Measurements from ENCODE around the gene PDE6A.
"Not testable (repeated sequence)": the region's sequence is repeated elsewhere in the genome, so short reads cannot be mapped to it uniquely, and the experiment has no call there.

Gene PDE6A

GRCh38 chr5:149883550-149883949 lies 61.0 kb downstream of the PDE6A start:
- H3K27ac ChIP-seq = no peak overlapping the region
- POLR2A ChIA-PET (ENCODE audit: low non-redundant PET) = no interaction called here
- CTCF ChIA-PET = no interaction called here

GRCh38 chr5:149882633-149883032 lies 62.0 kb downstream of the PDE6A start:
- DNase-seq (ENCODE audit: low spot score); CTCF ChIA-PET; POLR2A ChIA-PET (ENCODE audit: low non-redundant PET): not testable (repeated sequence)
- H3K27ac ChIP-seq = 0 out of 2 replicates have a peak overlapping the region, but pooled peaks have one; percentile 23

More at GRCh38 chr5:149883550-149883949, 61.0 kb downstream of the PDE6A start:
- no peak for TF ChIP-seq CTCF (conservative IDR thresholded peaks at IDR 0.05; ENCODE audit: low read depth)
- no peak for DNase-seq (ENCODE audit: low spot score)

- no peak for DNase-seq (ENCODE audit: low spot score)
- POLR2A ChIA-PET (ENCODE audit: low non-redundant PET) = no interaction called here
- no peak overlapping the region for H3K27ac ChIP-seq
- CTCF ChIA-PET = no interaction called here
- TF ChIP-seq CTCF (conservative IDR thresholded peaks at IDR 0.05; ENCODE audit: low read depth) = no peak
Observed at GRCh38 chr5:149881874-149882273, 62.7 kb downstream of the PDE6A start.

GRCh38 chr5:149881069-149881622 lies 63.4 kb downstream of the PDE6A start:
- ChIA-PET POLR2A (ENCODE audit: low non-redundant PET) (no interaction called here), CTCF (no interaction called here)
- no peak for TF ChIP-seq CTCF (conservative IDR thresholded peaks at IDR 0.05; ENCODE audit: low read depth)

GRCh38 chr5:149879593-149879992 lies 65.0 kb downstream of the PDE6A start:
- CTCF ChIA-PET = interaction anchor here (0.7 kb wide), 1 partner anchor 295 kb away, joined by 4 read pairs; no protein-coding TSS in a partner anchor
- H3K27ac ChIP-seq; POLR2A ChIA-PET (ENCODE audit: low non-redundant PET); DNase-seq (ENCODE audit: low spot score): not testable (repeated sequence)

More at GRCh38 chr5:149881069-149881622, 63.4 kb downstream of the PDE6A start:
- DNase-seq (ENCODE audit: low spot score) = no peak
- no peak overlapping the region for H3K27ac ChIP-seq

- ChIA-PET CTCF (interaction anchor here (0.6 to 0.8 kb wide), 3 partner anchors 143 to 190 kb away, joined by 3 to 8 read pairs (median 6); no protein-coding TSS in a partner anchor), POLR2A (ENCODE audit: low non-redundant PET) (no interaction called here)
- no peak for DNase-seq (ENCODE audit: low spot score)
- no peak for TF ChIP-seq CTCF (conservative IDR thresholded peaks at IDR 0.05; ENCODE audit: low read depth)
- no peak overlapping the region for H3K27ac ChIP-seq
Observed at GRCh38 chr5:149878371-149878770, 66.2 kb downstream of the PDE6A start.

- CTCF ChIA-PET = interaction anchor here (0.6 to 0.7 kb wide), 2 partner anchors 33 to 1010 kb away, joined by 3 read pairs; no protein-coding TSS in a partner anchor
- POLR2A ChIA-PET (ENCODE audit: low non-redundant PET) = interaction anchor here (0.7 kb wide), 1 partner anchor 12 kb away, joined by 3 read pairs; no protein-coding TSS in a partner anchor
- no peak for DNase-seq (ENCODE audit: low spot score)
- no peak overlapping the region for H3K27ac ChIP-seq
- TF ChIP-seq CTCF (conservative IDR thresholded peaks at IDR 0.05; ENCODE audit: low read depth) = no peak
Observed at GRCh38 chr5:149873896-149874295, 70.7 kb downstream of the PDE6A start.

Data from RWPE1 (cell line).